CD4-positive, alpha-beta T cell treated with Interleukin-12 subunit alpha and Interleukin-12 subunit beta, for 1 hour (primary cell): ENCODE results near the gene LRMDA.
"Not testable (repeated sequence)": the region's sequence is repeated elsewhere in the genome, so short reads cannot be mapped to it uniquely, and the experiment has no call there.

Experiments
- DNase-seq: peaks from one replicate; pipeline ENCODE4 v3.0.0-alpha.2; 2020

LRMDA gene

DNA sequence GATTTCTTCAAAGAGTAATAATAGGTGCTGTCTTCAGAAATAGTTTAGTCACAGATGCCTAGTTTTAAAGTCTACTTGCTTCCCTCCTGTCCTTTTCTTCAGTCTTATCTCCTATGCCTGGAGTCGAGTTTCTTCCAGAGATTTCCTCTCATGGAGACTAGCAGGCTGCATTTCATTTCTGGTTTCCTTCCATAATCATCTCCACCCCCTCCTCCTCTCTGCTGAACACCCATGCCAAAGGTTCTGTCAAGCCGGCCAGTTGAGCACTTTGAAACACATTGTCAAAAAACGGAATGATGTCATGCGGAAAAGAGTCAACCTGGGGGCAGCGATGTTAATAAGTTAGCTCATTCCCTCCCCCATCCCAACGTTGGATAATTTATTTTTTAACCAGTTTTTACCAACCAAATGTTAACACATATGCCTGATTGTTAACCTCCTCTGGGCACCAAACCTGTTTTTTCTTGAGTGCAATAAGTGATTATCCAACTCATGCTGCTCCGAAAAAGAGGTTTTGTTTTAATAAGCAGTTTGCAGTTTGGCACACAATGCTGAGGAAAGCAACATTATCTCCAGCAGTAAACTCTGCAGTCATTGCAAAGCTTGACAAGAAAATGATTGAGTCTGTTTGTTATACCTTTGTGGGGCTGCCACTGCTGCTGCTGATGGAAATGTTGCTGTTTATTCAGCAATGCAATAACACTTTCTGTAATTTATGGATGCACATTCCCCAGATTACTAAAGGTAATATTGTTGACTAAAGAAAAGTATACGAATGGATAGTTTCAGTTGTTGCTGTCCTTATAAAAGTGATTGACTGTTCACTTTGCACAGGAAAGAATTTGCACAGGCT lies 161.6 kb downstream of the LRMDA start:
- DNase-seq = no peak

DNA sequence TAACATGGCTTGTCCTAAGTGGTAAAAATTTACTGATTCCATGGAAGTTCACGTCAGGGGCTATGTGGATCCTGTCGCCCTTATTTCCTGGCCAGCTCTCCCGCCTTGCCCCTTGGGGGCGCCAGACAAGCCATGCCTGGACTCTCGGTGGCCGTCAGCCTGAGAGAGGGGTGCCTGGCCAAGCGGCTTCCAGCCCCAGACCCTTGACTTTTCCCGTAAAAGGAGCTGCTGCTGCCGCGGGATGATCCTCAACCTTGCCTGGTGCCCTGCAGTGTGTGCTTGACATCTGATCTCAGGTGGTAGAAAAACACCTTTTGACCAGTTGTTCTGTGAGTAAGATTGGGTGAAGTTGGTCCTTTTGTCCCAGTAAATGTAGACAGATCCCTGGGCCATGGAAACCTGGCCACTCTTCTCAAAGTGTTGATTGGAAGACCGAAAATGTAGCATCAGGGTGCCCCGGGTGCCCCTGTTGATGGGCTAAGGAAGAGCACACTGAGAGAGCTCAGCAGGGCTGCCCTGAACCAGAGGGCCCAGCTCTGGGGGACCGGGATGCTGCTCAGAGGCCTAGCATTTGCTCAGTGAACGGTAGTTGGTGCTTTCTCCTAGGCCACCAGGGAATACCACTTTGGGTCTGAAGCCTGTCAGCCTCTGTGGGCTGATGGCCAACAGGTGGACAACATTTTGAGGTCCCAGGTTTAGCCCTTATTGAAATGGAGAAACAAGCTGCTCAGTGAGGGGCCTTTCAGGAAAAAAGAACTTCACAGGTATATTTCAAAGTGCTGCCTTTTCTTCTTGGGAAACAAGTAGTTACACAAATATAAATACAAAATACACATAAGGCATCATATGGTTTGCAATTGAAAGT lies 162.5 kb downstream of the LRMDA start:
- DNase-seq = no peak

DNA sequence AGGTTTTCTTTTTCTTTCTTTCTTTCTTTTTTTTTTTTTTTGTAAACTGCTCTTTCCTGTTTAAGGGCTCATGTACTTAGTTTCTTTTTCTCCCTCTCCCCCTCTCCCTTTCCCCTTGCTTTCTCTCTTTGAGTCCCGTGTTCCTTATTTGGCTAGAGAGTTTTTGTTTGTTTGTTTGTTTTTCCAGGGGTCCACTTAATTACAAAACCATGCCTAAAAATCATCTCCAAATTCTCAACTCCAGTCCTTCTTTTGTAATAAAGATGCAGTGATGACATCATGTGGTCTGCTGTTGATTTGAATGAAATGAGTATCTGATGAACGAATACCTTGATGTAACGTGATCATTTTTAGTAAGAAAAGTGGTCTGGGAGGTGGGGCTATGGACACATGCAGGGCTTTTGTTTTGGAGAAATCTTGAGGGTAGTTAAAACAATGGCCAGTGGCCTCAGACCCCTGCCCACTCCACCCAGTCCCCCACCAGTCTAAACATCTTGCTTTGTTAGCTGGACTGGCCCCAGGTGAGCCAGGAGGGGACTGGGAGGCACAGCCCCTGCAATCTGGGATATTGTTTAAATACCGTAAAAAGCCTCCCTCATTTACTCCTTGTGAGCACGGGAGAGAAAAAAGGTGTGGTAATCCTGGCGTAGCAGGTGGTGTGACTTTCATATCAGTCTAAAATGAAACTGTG lies 165.7 kb downstream of the LRMDA start:
- no peak for DNase-seq

DNA sequence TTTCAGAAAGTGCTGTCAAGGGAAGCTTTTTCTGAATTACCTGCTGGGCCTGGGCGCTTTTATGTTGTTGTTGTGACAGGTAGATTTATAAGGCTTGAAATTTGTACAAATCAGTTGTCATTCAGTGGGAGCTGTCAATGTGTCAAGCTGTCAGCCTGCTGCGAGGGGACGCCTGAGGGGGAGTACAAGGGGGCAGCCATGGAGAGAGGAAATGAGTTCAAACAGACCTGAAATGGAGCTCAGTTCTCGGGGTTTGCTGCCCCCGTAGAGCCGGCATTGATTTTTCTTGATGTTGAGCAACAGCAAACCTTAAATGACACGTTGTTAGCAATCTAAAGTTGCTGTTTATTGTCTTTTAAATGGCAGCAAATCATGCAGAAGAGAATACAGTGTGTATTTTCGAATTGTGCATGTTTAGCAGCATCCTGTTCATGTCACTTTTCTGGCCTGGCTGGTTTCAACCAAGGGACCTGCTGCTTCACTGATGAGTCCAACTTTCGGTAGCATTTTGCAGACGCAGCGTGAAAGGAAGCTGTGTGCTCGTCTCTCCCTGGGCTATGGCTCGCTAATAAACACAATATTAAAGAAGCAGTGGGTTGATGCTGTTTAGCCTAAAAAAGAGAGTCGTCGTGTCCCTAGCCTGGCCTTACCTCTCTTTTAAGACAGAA lies 166.5 kb downstream of the LRMDA start:
- DNase-seq = no peak

GRCh38 chr10:75598998-75599397 lies 167.6 kb downstream of the LRMDA start:
- DNase-seq = no peak

- DNase-seq = no peak
Measured at GRCh38 chr10:75599875-75600648, 168.6 kb downstream of the LRMDA start.

DNA sequence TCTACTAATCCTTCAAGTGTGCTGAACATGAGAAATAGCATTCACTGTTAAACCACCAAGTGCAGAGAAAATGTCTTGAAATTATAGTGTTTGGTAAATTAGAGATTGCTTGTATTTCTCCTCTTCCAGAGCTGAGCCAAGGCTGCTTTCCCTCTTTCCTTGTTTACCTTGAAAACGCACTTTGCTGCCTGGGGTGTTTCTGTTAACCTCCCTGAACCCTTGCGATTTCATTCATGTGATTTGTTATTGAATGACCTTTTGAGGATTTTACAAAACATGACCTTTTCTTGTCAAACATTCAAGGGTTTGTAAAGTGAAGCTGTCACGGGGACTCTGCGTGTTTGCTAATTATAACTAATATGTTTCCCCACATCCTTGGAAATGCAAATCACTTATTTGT lies 169.4 kb downstream of the LRMDA start:
- no peak for DNase-seq

- no peak for DNase-seq
Measured at GRCh38 chr10:75602341-75602740, 170.9 kb downstream of the LRMDA start.

GRCh38 chr10:75605096-75605495 lies 173.7 kb downstream of the LRMDA start:
- DNase-seq = no peak

- DNase-seq = not testable (repeated sequence)
Measured at GRCh38 chr10:75605795-75606194, 174.4 kb downstream of the LRMDA start.

DNA sequence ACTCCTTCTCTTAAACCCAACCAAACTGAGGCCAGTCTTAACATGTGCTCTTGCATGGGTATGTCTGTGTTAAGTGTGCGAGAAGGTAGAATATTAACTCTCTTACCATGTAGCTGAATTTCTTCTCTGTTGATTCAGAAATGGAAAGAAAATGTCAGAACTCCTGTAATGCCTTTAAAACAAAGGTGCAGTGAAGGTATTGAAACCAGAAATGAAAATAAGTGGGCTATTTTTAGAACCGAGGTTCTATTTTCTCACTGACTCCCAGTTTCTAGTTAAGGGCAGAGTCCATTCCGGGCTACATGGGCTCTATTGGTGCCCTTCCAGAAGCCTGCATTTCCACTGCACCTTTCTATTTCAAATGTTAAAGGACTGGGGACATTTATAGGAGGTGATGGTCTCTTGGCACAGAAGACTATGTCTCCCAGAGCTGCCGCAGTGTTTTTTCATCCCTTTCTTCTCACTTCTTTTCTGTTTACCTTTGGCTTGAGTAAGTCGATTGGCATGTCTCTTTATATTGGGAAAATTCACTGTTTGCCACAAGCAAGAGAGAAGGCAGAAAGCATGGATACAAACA lies 174.9 kb downstream of the LRMDA start:
- no peak for DNase-seq

DNA sequence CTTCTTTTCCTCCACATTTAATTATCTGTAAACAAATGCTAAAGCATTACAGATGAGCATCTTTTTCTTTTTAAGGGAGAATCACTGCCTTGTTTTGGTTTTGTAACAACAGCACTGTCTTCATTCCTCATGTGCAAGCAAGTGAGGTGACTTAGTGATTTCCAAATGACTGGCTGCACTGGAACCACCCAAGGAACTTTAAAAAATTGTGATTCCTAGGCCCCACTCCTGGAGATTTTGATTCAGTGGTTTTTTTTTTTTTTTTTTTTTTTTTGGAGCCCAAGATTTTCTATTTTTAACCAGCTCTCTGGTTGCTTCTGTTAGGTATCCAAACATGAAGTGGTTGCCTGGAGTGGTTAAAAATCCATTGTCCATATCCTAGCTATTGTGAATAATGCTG lies 176.2 kb downstream of the LRMDA start:
- DNase-seq = no peak

- DNase-seq = no peak
Measured at GRCh38 chr10:75610183-75610582, 178.8 kb downstream of the LRMDA start.

GRCh38 chr10:75611172-75611992 lies 180.0 kb downstream of the LRMDA start:
- no peak for DNase-seq

GRCh38 chr10:75611993-75612372 lies 180.6 kb downstream of the LRMDA start:
- no peak for DNase-seq

- no peak for DNase-seq
Measured at GRCh38 chr10:75612904-75613684, 181.7 kb downstream of the LRMDA start.

- DNase-seq = no peak
Measured at GRCh38 chr10:75613685-75614504, 182.5 kb downstream of the LRMDA start.

- no peak for DNase-seq
Measured at GRCh38 chr10:75616076-75616475, 184.7 kb downstream of the LRMDA start.

- DNase-seq = no peak
Measured at GRCh38 chr10:75616874-75617478, 185.6 kb downstream of the LRMDA start.
